Measurements from ENCODE around the gene ZNF366. TPM values are rescaled to one million over a fixed set of nuclear protein-coding genes. Genes with fewer than 3 reads are reported as not detected.

Gene ZNF366
- total RNA-seq, 1 experiment from 2014 or later: not detected

DNA sequence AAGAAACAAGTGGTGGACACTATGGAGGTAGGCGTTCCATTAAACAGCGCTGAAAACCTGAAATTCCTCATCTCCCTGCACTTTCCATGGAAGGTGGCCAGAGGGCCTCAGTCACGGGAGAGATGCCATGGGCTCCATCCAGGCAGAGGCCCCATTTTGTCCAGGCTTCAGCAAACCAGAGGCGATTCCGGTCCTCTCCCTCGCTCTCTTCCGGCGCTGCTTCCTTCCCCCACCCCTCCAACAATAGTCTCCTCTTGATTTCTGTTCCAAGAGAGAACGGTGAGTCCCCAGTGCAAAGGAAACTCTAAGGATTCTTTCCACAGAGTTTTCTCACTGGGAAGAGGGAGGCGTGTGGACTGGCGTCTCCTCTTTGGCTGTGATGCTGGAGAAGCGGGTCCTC, 7.5 kb downstream of the ZNF366 start:
- ATAC-seq: no peak

More for the DNA sequence above, 7.5 kb downstream of the ZNF366 start:
- ChIA-PET CTCF (no interaction called here), POLR2A (no interaction called here), RAD21 (ENCODE audit: low non-redundant PET in 1 of 2, low total read pairs in 2 of 2, uncharacterized antibody in 2 of 2, unreplicated experiment in 2 of 2) (no interaction called here)
- H3K27me3 ChIP-seq (ENCODE audit: insufficient read depth, low read length): 0 out of 2 replicates have a peak, but pooled peaks cover 6% of the 10 kb centered on the region
- H3K4me2 ChIP-seq (ENCODE audit: low read length): no peak overlapping the region
- no peaks in the 10 kb centered on the region for H3K79me2 ChIP-seq (ENCODE audit: insufficient read depth, low read length)
- H2AFZ ChIP-seq (ENCODE audit: low read depth, low read length, poor library complexity, severe bottlenecking): no peak overlapping the region
- TF ChIP-seq EZH2phosphoT487 (IDR thresholded peaks at IDR 0.05; ENCODE audit: borderline replicate concordance) (no peak), CTCF (IDR thresholded peaks at IDR 0.05 in 2 of 3, conservative IDR thresholded peaks at IDR 0.05 in 1 of 3; ENCODE audit: borderline replicate concordance in 1 of 3, insufficient read depth in 1 of 3, low read depth in 2 of 3, low read length in 2 of 3) (no peak), ZFX (IDR thresholded peaks at IDR 0.05) (no peak), ZBTB33 (IDR thresholded peaks at IDR 0.05; ENCODE audit: extremely low read depth, insufficient replicate concordance, low read length) (no peak), EZH2 (IDR thresholded peaks at IDR 0.05) (no peak), SIN3A (IDR thresholded peaks at IDR 0.05; ENCODE audit: low read depth) (no peak), JUND (IDR thresholded peaks at IDR 0.05) (no peak), EGR1 (IDR thresholded peaks at IDR 0.05; ENCODE audit: low read depth) (no peak), SP1 (IDR thresholded peaks at IDR 0.05; ENCODE audit: low read depth) (no peak), ELF1 (IDR thresholded peaks at IDR 0.05; ENCODE audit: borderline replicate concordance, low read depth) (no peak), POLR2A (IDR thresholded peaks at IDR 0.05; ENCODE audit: borderline replicate concordance, extremely low read depth, insufficient read depth, insufficient read length) (no peak), ZNF274 (IDR thresholded peaks at IDR 0.05; ENCODE audit: low read depth, low read length) (no peak), MAX (IDR thresholded peaks at IDR 0.05) (no peak), ATF3 (IDR thresholded peaks at IDR 0.05) (no peak), TCF7L2 (IDR thresholded peaks at IDR 0.05; ENCODE audit: borderline replicate concordance, extremely low read depth, insufficient read depth, insufficient read length) (no peak), CEBPB (IDR thresholded peaks at IDR 0.05; ENCODE audit: low read depth) (no peak), CBX3 (IDR thresholded peaks at IDR 0.05; ENCODE audit: low read depth) (no peak), RAD21 (IDR thresholded peaks at IDR 0.05; ENCODE audit: low read depth) (no peak), SRF (IDR thresholded peaks at IDR 0.05; ENCODE audit: low read depth) (no peak)
- TF ChIP-seq, protein P1, sequence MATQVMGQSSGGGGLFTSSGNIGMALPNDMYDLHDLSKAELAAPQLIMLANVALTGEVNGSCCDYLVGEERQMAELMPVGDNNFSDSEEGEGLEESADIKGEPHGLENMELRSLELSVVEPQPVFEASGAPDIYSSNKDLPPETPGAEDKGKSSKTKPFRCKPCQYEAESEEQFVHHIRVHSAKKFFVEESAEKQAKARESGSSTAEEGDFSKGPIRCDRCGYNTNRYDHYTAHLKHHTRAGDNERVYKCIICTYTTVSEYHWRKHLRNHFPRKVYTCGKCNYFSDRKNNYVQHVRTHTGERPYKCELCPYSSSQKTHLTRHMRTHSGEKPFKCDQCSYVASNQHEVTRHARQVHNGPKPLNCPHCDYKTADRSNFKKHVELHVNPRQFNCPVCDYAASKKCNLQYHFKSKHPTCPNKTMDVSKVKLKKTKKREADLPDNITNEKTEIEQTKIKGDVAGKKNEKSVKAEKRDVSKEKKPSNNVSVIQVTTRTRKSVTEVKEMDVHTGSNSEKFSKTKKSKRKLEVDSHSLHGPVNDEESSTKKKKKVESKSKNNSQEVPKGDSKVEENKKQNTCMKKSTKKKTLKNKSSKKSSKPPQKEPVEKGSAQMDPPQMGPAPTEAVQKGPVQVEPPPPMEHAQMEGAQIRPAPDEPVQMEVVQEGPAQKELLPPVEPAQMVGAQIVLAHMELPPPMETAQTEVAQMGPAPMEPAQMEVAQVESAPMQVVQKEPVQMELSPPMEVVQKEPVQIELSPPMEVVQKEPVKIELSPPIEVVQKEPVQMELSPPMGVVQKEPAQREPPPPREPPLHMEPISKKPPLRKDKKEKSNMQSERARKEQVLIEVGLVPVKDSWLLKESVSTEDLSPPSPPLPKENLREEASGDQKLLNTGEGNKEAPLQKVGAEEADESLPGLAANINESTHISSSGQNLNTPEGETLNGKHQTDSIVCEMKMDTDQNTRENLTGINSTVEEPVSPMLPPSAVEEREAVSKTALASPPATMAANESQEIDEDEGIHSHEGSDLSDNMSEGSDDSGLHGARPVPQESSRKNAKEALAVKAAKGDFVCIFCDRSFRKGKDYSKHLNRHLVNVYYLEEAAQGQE (IDR thresholded peaks at IDR 0.05; ENCODE audit: low read depth): no peak
- H3K9ac ChIP-seq (ENCODE audit: low read length): no peak overlapping the region
- no TSS peak for BruUV-seq (replicated peaks)
- no peaks in the 10 kb centered on the region for H4K20me1 ChIP-seq (ENCODE audit: insufficient read depth)
- no peak overlapping the region for H3K27ac ChIP-seq (ENCODE audit: low read depth, low read length)
- peaks cover 0 to 9% of the 10 kb centered on the region in 2 experiments; a peak in 1 of 4 replicates for H3K4me1 ChIP-seq (ENCODE audit: control insufficient read depth in 1 of 2, insufficient read depth in 2 of 2, low read length in 2 of 2)
- no peaks in the 10 kb centered on the region for H3K36me3 ChIP-seq (ENCODE audit: control insufficient read depth in 1 of 2, insufficient read depth in 2 of 2, low read length in 2 of 2)
- H3K9me2 ChIP-seq (ENCODE audit: insufficient read depth): no peaks in the 10 kb centered on the region
- DNase-seq (ENCODE audit: low read depth, low spot score): no peak
- intact Hi-C loops (cut with micrococcal nuclease): no loop called here
- H3K9me3 ChIP-seq (ENCODE audit: control insufficient read depth in 1 of 2, insufficient read depth in 1 of 2, low read depth in 1 of 2, low read length in 2 of 2): no peaks in the 10 kb centered on the region
- H3K4me3 ChIP-seq (replicated peaks in 1 of 2; ENCODE audit: low read depth in 1 of 2, low read length in 2 of 2): no peak overlapping the region
